ENCODE data around the gene WDR43.

WDR43 gene

DNA sequence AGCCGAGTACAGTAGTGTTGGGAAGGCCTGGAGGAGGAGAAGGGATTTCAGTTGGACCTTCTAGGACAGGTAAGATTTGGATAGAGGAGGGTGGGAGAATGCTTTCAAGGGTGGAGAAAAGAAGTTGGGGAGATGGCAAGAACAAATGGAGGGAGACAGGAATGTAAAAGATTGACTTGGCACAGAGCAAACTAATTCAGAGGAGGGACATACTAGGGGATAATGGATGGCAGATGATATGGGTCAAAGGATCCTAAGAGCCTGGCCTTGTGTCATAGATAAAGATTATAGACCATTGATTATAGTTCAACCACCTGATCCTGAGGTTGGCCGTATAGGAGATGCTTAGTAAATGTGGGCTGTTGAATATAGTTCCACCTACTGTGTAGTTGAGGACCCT, 12.4 kb downstream of the WDR43 start:
- DNase-seq: no peak
- no peaks in the 10 kb centered on the region for H3K27me3 ChIP-seq (replicated peaks; ENCODE audit: control insufficient read depth, insufficient read depth, low read length, poor library complexity, severe bottlenecking)
- H3K4me3 ChIP-seq (ENCODE audit: insufficient read depth, low read depth, low read length, poor library complexity, severe bottlenecking): no peak overlapping the region
- peaks cover 59% of the 10 kb centered on the region for H3K36me3 ChIP-seq (ENCODE audit: control insufficient read depth, insufficient read depth, low read length)
- no peaks in the 10 kb centered on the region for H3K9me3 ChIP-seq (ENCODE audit: control insufficient read depth, low read length)
- no peak overlapping the region for H3K27ac ChIP-seq (ENCODE audit: insufficient read depth, low read length, poor library complexity, severe bottlenecking)
- H3K4me1 ChIP-seq (ENCODE audit: control insufficient read depth, insufficient read depth, low read length, poor library complexity, severe bottlenecking): no peaks in the 10 kb centered on the region

DNA sequence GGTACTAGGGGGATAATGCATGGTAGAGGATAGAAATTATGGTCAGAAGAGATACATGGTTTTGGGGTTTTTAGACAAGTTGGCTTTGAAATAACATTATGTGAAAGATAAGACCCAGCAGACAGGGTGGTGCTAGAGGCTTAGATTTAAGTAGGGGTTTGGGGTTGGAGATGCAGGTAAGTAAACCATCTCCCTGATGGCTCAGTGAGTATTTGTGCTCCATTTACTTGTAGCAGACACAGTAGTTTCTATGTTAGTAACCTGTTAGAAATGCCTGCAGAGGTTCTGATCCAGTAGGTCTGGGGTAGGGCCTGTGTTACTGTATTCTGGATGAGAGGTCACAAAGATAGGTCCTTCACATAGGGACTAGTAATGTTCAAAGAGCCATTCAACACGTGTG, 13.7 kb downstream of the WDR43 start:
- H3K27ac ChIP-seq (ENCODE audit: insufficient read depth, low read length, poor library complexity, severe bottlenecking): no peak overlapping the region

DNA sequence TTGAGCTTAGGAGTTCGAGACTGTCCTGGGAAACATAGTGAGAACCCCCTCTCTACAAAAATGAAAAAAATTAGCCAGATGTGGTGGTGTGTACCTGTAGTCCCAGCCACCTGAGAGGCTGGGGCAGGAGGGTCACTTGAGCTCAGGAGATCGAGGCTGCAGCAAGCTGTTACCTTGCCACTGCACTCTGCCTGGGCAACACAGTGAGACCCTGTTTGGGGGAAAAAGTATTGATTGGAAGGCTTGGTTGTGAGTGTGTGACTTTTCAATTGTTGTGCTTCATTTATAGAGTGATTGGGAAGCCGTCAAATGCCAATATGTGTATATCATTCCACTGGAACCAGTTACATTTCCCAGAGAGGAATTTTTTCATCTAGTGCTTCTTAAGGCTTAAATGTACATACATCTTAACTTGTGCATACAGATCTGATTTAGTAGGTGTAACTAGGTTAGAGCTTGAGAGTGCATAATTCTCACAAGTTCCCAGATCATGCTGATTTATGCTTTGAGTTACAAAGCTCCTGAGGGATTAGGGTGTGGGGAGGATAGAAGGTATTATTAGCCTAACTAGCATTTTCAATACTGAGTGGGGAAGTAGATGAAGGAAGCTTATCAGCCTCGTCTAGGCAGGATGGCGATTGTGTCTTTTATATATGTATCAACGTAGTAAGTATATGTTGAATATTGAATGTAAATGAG, 15.3 kb downstream of the WDR43 start:
- Histone ChIP-seq H3K4me3 (ENCODE audit: insufficient read depth, low read depth, low read length, poor library complexity, severe bottlenecking) (no peak overlapping the region), H3K9me3 (ENCODE audit: control insufficient read depth, low read length) (no peaks in the 10 kb centered on the region), H3K27ac (ENCODE audit: insufficient read depth, low read length, poor library complexity, severe bottlenecking) (no peak overlapping the region), H3K27me3 (replicated peaks; ENCODE audit: control insufficient read depth, insufficient read depth, low read length, poor library complexity, severe bottlenecking) (no peaks in the 10 kb centered on the region), H3K4me1 (ENCODE audit: control insufficient read depth, insufficient read depth, low read length, poor library complexity, severe bottlenecking) (no peaks in the 10 kb centered on the region), H3K36me3 (ENCODE audit: control insufficient read depth, insufficient read depth, low read length) (peaks cover 74% of the 10 kb centered on the region)
- no peak for DNase-seq

More for the DNA sequence above, 13.7 kb downstream of the WDR43 start:
- no peak overlapping the region for H3K4me3 ChIP-seq (ENCODE audit: insufficient read depth, low read depth, low read length, poor library complexity, severe bottlenecking)
- peaks cover 59% of the 10 kb centered on the region for H3K36me3 ChIP-seq (ENCODE audit: control insufficient read depth, insufficient read depth, low read length)
- no peak for DNase-seq
- H3K9me3 ChIP-seq (ENCODE audit: control insufficient read depth, low read length): no peaks in the 10 kb centered on the region
- no peaks in the 10 kb centered on the region for H3K4me1 ChIP-seq (ENCODE audit: control insufficient read depth, insufficient read depth, low read length, poor library complexity, severe bottlenecking)
- no peaks in the 10 kb centered on the region for H3K27me3 ChIP-seq (replicated peaks; ENCODE audit: control insufficient read depth, insufficient read depth, low read length, poor library complexity, severe bottlenecking)

DNA sequence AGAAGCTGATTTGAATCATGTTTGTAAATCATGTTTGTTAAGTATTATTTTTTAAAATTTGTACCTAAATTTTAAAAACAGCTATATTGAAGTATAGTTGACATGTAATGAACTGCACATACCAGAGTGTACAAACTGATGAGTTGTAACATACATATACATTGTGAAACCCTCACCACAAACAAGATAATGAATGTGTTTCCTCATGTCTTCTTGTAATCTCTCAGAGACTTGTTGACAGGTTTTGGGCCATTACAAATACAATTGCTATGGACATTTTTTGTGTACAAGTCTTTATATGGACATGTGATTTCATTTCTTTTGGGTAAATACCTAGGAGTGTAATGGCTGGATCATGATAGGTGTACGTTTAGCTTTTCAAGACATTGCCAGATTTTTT, 21.5 kb downstream of the WDR43 start:
- H3K36me3 ChIP-seq (ENCODE audit: control insufficient read depth, insufficient read depth, low read length): peaks cover 40% of the 10 kb centered on the region
- no peak overlapping the region for H3K4me3 ChIP-seq (ENCODE audit: insufficient read depth, low read depth, low read length, poor library complexity, severe bottlenecking)
- H3K27ac ChIP-seq (ENCODE audit: insufficient read depth, low read length, poor library complexity, severe bottlenecking): no peak overlapping the region
- no peaks in the 10 kb centered on the region for H3K27me3 ChIP-seq (replicated peaks; ENCODE audit: control insufficient read depth, insufficient read depth, low read length, poor library complexity, severe bottlenecking)
- H3K9me3 ChIP-seq (ENCODE audit: control insufficient read depth, low read length): no peaks in the 10 kb centered on the region
- no peaks in the 10 kb centered on the region for H3K4me1 ChIP-seq (ENCODE audit: control insufficient read depth, insufficient read depth, low read length, poor library complexity, severe bottlenecking)
- DNase-seq: no peak

DNA sequence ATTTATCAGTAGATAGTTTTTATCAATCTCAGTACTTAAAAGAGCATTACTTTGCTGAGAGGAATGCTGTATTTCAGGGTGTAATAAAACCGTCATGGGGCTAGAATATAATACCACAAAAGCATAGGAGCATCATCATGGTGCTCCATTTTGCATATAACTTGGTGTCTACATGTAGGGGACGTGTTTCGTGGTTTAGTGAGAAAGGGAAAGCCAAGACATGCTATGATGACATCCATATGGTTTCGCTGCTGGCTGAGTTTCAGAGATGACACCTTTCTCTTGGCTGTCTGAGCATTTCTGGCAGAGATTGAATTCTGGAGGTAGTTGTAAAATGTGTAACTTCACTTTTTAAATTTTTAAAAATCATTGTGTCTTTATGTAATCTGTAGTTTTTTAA, 32.4 kb downstream of the WDR43 start:
- no peak overlapping the region for H3K27ac ChIP-seq (ENCODE audit: insufficient read depth, low read length, poor library complexity, severe bottlenecking)
- H3K4me1 ChIP-seq (ENCODE audit: control insufficient read depth, insufficient read depth, low read length, poor library complexity, severe bottlenecking): no peaks in the 10 kb centered on the region
- H3K4me3 ChIP-seq (ENCODE audit: insufficient read depth, low read depth, low read length, poor library complexity, severe bottlenecking): no peak overlapping the region
- H3K27me3 ChIP-seq (replicated peaks; ENCODE audit: control insufficient read depth, insufficient read depth, low read length, poor library complexity, severe bottlenecking): no peaks in the 10 kb centered on the region
- H3K36me3 ChIP-seq (ENCODE audit: control insufficient read depth, insufficient read depth, low read length): peaks cover 64% of the 10 kb centered on the region
- no peaks in the 10 kb centered on the region for H3K9me3 ChIP-seq (ENCODE audit: control insufficient read depth, low read length)
- no peak for DNase-seq

DNA sequence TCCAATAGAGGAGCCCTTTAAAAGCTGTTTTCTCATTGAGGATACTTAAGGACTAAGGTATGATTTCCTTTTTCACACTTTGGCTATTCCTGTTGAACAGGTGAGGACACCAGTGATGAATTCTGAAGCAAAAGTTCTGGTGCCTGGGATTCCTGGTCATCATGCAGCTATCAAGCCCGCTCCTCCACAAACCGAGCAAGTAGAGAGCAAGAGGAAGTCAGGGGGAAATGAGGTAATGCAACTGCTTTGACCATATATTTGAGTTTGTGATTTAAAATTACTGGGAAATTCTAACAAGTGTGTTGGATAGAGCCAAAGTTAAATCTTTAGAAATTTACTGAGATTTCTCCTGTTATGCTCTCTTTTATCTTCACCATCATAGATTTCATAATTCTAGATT, 33.0 kb downstream of the WDR43 start:
- Histone ChIP-seq H3K27me3 (replicated peaks; ENCODE audit: control insufficient read depth, insufficient read depth, low read length, poor library complexity, severe bottlenecking) (no peaks in the 10 kb centered on the region), H3K36me3 (ENCODE audit: control insufficient read depth, insufficient read depth, low read length) (peaks cover 69% of the 10 kb centered on the region), H3K9me3 (ENCODE audit: control insufficient read depth, low read length) (no peaks in the 10 kb centered on the region), H3K27ac (ENCODE audit: insufficient read depth, low read length, poor library complexity, severe bottlenecking) (no peak overlapping the region), H3K4me3 (ENCODE audit: insufficient read depth, low read depth, low read length, poor library complexity, severe bottlenecking) (no peak overlapping the region), H3K4me1 (ENCODE audit: control insufficient read depth, insufficient read depth, low read length, poor library complexity, severe bottlenecking) (no peaks in the 10 kb centered on the region)
- no peak for DNase-seq

DNA sequence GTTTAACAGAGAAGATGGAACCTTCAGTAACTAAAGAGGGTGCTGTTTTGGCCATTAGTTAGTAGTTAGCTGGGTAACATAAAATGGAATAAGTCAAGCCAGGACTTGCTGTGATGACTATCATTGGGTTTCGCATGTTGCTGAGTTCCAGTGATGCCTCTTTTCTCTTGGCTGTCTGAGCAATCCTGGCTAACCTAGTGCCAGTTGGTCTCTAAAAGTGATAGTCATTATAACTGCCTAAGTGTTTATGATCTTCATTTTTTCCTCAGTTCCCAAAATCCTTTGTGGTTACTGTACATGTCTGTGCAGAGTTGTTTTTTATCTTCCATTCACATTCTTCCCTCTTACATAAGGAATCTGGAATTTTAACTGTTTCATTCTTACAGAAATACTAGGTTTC, 33.4 kb downstream of the WDR43 start:
- no peak for DNase-seq
- H3K9me3 ChIP-seq (ENCODE audit: control insufficient read depth, low read length): no peaks in the 10 kb centered on the region
- peaks cover 69% of the 10 kb centered on the region for H3K36me3 ChIP-seq (ENCODE audit: control insufficient read depth, insufficient read depth, low read length)
- no peaks in the 10 kb centered on the region for H3K27me3 ChIP-seq (replicated peaks; ENCODE audit: control insufficient read depth, insufficient read depth, low read length, poor library complexity, severe bottlenecking)
- H3K27ac ChIP-seq (ENCODE audit: insufficient read depth, low read length, poor library complexity, severe bottlenecking): no peak overlapping the region
- H3K4me3 ChIP-seq (ENCODE audit: insufficient read depth, low read depth, low read length, poor library complexity, severe bottlenecking): no peak overlapping the region
- no peaks in the 10 kb centered on the region for H3K4me1 ChIP-seq (ENCODE audit: control insufficient read depth, insufficient read depth, low read length, poor library complexity, severe bottlenecking)

DNA sequence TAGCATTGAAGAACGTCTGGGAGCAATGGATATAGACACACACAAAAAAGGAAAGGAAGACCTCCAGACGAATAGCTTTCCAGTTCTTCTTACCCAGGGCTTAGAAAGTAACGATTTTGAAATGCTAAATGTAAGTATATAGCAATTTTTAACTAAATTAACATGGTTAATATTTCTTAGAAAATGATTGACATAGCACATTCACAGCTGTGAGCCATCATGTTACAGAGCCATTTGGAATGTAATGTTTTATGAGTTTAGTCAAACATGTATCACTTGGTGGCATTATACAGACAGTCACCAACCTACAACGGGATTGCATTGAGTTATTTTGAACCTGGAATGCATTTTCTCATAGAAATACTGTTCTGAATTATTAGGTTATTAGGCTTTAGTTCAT, 35.1 kb downstream of the WDR43 start:
- H3K27ac ChIP-seq (ENCODE audit: insufficient read depth, low read length, poor library complexity, severe bottlenecking): no peak overlapping the region
- peaks cover 62% of the 10 kb centered on the region for H3K36me3 ChIP-seq (ENCODE audit: control insufficient read depth, insufficient read depth, low read length)
- no peak overlapping the region for H3K4me3 ChIP-seq (ENCODE audit: insufficient read depth, low read depth, low read length, poor library complexity, severe bottlenecking)
- no peaks in the 10 kb centered on the region for H3K9me3 ChIP-seq (ENCODE audit: control insufficient read depth, low read length)
- no peak for DNase-seq
- no peaks in the 10 kb centered on the region for H3K27me3 ChIP-seq (replicated peaks; ENCODE audit: control insufficient read depth, insufficient read depth, low read length, poor library complexity, severe bottlenecking)
- H3K4me1 ChIP-seq (ENCODE audit: control insufficient read depth, insufficient read depth, low read length, poor library complexity, severe bottlenecking): no peaks in the 10 kb centered on the region

DNA sequence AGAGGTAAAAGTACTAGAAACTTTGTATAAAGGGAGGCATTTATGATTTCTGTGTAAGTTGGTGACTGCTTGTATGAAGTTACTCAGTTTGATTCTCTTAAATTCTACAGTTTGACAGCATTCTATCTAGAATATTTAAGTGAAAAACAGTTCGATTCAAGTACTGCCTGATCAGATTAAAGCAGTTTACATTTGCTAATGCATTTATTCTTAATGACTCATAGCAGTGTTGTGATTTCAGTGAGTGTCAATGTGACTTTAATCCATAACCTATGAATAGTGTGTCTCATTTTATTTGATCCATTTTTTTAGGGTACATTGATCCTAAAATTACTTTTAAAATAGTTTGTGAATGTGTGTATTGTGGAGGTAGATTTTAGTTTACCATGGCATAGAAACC, 35.7 kb downstream of the WDR43 start:
- no peaks in the 10 kb centered on the region for H3K9me3 ChIP-seq (ENCODE audit: control insufficient read depth, low read length)
- H3K27ac ChIP-seq (ENCODE audit: insufficient read depth, low read length, poor library complexity, severe bottlenecking): no peak overlapping the region
- H3K27me3 ChIP-seq (replicated peaks; ENCODE audit: control insufficient read depth, insufficient read depth, low read length, poor library complexity, severe bottlenecking): no peaks in the 10 kb centered on the region
- no peaks in the 10 kb centered on the region for H3K4me1 ChIP-seq (ENCODE audit: control insufficient read depth, insufficient read depth, low read length, poor library complexity, severe bottlenecking)
- peaks cover 56% of the 10 kb centered on the region for H3K36me3 ChIP-seq (ENCODE audit: control insufficient read depth, insufficient read depth, low read length)
- DNase-seq: no peak
- no peak overlapping the region for H3K4me3 ChIP-seq (ENCODE audit: insufficient read depth, low read depth, low read length, poor library complexity, severe bottlenecking)

DNA sequence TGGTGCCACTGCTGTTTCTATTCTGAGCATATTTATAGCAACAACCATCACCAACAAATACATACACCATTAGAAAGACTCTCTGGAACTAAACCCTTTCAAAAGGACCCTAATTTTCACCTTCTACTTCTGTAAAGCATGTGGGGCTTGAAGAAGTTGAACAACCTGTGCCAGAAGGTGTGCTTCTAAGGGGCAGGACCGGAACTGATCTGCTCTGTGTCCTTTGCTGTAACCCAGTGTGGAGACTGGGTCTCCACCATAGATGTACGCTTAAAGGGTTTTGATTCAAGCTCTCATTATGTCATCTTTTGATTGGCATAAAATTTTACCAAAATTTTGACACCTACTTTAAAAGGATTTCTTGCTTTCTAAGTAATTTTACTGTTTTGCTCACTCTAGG, 40.3 kb downstream of the WDR43 start:
- Histone ChIP-seq H3K4me3 (ENCODE audit: insufficient read depth, low read depth, low read length, poor library complexity, severe bottlenecking) (no peak overlapping the region), H3K9me3 (ENCODE audit: control insufficient read depth, low read length) (no peaks in the 10 kb centered on the region), H3K4me1 (ENCODE audit: control insufficient read depth, insufficient read depth, low read length, poor library complexity, severe bottlenecking) (no peaks in the 10 kb centered on the region), H3K27me3 (replicated peaks; ENCODE audit: control insufficient read depth, insufficient read depth, low read length, poor library complexity, severe bottlenecking) (no peaks in the 10 kb centered on the region), H3K27ac (ENCODE audit: insufficient read depth, low read length, poor library complexity, severe bottlenecking) (no peak overlapping the region), H3K36me3 (ENCODE audit: control insufficient read depth, insufficient read depth, low read length) (peaks cover 50% of the 10 kb centered on the region)
- no peak for DNase-seq
